Kidney (tissue), 14 donors: Measurements from ENCODE around the gene HIGD1C. TPM values are rescaled to one million over a fixed set of nuclear protein-coding genes. Genes with fewer than 3 reads are reported as not detected.
"Not testable (repeated sequence)": the region's sequence is repeated elsewhere in the genome, so short reads cannot be mapped to it uniquely, and the experiment has no call there.

Source experiments
- DNase-seq, 5 donors: peaks; one replicate each; pipeline ENCODE4 v3.0.0-alpha.2; 2013 to 2020
- FAIRE-seq: peaks from 2 replicates; lab custom pipeline; 2012; peaks lifted over from hg19 to GRCh38; lab: Jason Lieb, UNC
- H3K27ac ChIP-seq, 2 donors: one replicate each; pipeline ENCODE4 v1.7.0; 2013; ENCODE audit warnings: low read depth in 2 of 2, low read length in 2 of 2, inconsistent platforms in 1 of 2
- H3K27me3 ChIP-seq: one replicate; pipeline ENCODE4 v1.7.1; 2013; ENCODE audit warnings: low read length, inconsistent platforms; ENCODE audit not compliant: control insufficient read depth, insufficient read depth
- H3K36me3 ChIP-seq, 3 donors: one replicate each; pipeline versions ENCODE4 v1.7.0 to v1.7.1; 2013; ENCODE audit warnings: low read length in 3 of 3, control low read depth in 1 of 3, inconsistent platforms in 1 of 3; ENCODE audit not compliant: insufficient read depth in 3 of 3, control insufficient read depth in 2 of 3
- H3K4me1 ChIP-seq, 3 donors: one replicate each; pipeline versions ENCODE4 v1.7.0 to v1.7.1; 2013; ENCODE audit warnings: low read length in 3 of 3, inconsistent platforms in 1 of 3, low read depth in 1 of 3; ENCODE audit not compliant: control insufficient read depth in 2 of 3, insufficient read depth in 2 of 3
- H3K4me3 ChIP-seq, 3 donors: one replicate each; pipeline versions ENCODE4 v1.7.0 to v1.8.1; 2013; ENCODE audit warnings: low read length in 3 of 3, control low read depth in 1 of 3, inconsistent platforms in 1 of 3
- H3K9ac ChIP-seq, 3 donors: one replicate each; pipeline versions ENCODE4 v1.7.0 to v1.7.1; 2013; ENCODE audit warnings: low read length in 3 of 3, control low read depth in 1 of 3, inconsistent platforms in 1 of 3
- H3K9me3 ChIP-seq, 3 donors: one replicate each; pipeline versions ENCODE4 v1.7.0 to v1.7.1; 2013; ENCODE audit warnings: low read length in 3 of 3, control low read depth in 1 of 3, inconsistent platforms in 1 of 3; ENCODE audit not compliant: control insufficient read depth in 2 of 3, insufficient read depth in 1 of 3
- intact Hi-C: fragments of 100-400 bp; cut with DNase I; formaldehyde crosslinking; loops from one replicate; pipeline ENCODE4 v1.11.1; 2022
- polyA plus RNA-seq: library from polyadenylated mRNA; stranded (reverse); fragments of 350-450 nt; fragmentation: Illumina TruSeq; extraction: RNeasy Lipid Tissue Mini Kit (QIAGEN cat#74804); gene quantifications from one replicate; pipeline ENCODE4 v1.2.3, GENCODE V29; 2014; ENCODE audit warnings: low read depth, low replicate concordance; ENCODE audit not compliant: insufficient read depth
- total RNA-seq: library from RNA; stranded (reverse); fragmentation: NEBNext Ultra II Directional; extraction: Animal tissue kit (Norgen Biotek cat#: 25700); gene quantifications from one replicate; pipeline ENCODE4 v1.2.1, GENCODE V29; 2021
- TF ChIP-seq, protein P1 (sequence below): IDR thresholded peaks from 3 replicates; pipeline ENCODE4 v1.5.1; 2012; ENCODE audit warnings: mild to moderate bottlenecking, moderate library complexity, borderline replicate concordance; ENCODE audit not compliant: insufficient read depth; ENCODE audit errors: extremely low read depth
- donor health status: control.
- donor health status: control.
- donor health status: control.
- donor health status: control.
- donor health status: control.
- donor health status: DM: yes; HTN: yes; CAD: no.
- donor health status: Normal renal cell carcinoma (clear cell type).

The HIGD1C gene
- total and polyA plus RNA-seq, 2 donors from 2014 or later, result not detected

- TF ChIP-seq, protein P1, sequence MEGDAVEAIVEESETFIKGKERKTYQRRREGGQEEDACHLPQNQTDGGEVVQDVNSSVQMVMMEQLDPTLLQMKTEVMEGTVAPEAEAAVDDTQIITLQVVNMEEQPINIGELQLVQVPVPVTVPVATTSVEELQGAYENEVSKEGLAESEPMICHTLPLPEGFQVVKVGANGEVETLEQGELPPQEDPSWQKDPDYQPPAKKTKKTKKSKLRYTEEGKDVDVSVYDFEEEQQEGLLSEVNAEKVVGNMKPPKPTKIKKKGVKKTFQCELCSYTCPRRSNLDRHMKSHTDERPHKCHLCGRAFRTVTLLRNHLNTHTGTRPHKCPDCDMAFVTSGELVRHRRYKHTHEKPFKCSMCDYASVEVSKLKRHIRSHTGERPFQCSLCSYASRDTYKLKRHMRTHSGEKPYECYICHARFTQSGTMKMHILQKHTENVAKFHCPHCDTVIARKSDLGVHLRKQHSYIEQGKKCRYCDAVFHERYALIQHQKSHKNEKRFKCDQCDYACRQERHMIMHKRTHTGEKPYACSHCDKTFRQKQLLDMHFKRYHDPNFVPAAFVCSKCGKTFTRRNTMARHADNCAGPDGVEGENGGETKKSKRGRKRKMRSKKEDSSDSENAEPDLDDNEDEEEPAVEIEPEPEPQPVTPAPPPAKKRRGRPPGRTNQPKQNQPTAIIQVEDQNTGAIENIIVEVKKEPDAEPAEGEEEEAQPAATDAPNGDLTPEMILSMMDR, result no peak
- H3K9ac ChIP-seq, result no peak overlapping the region
- DNase-seq (no peak), FAIRE-seq (no peak)
- H3K4me1 ChIP-seq, result no peaks in the 10 kb centered on the region
- no peaks in the 10 kb centered on the region for H3K9me3 ChIP-seq
- intact Hi-C loops, result no loop called here
- H3K4me3 ChIP-seq, result no peak overlapping the region
- H3K36me3 ChIP-seq, result no peaks in the 10 kb centered on the region
- H3K27me3 ChIP-seq, result no peaks in the 10 kb centered on the region
- no peak overlapping the region for H3K27ac ChIP-seq
Measured at GRCh38 chr12:50948798-50949197, 3.5 kb upstream of the HIGD1C start.

GRCh38 chr12:50949801-50950302, 2.5 kb upstream of the HIGD1C start:
- H3K27me3 ChIP-seq, result no peaks in the 10 kb centered on the region
- TF ChIP-seq, protein P1, result no peak
- FAIRE-seq, result no peak

GRCh38 chr12:50951112-50951511, 1.2 kb upstream of the HIGD1C start:
- Histone ChIP-seq H3K9me3 (no peaks in the 10 kb centered on the region), H3K4me3 (no peak overlapping the region), H3K36me3 (no peaks in the 10 kb centered on the region), H3K27me3 (no peaks in the 10 kb centered on the region), H3K4me1 (no peaks in the 10 kb centered on the region), H3K9ac (no peak overlapping the region), H3K27ac (no peak overlapping the region)
- DNase-seq (no peak), FAIRE-seq (no peak)
- TF ChIP-seq, protein P1, result no peak
- intact Hi-C loops, result no loop called here

More at GRCh38 chr12:50949801-50950302, 2.5 kb upstream of the HIGD1C start:
- Histone ChIP-seq H3K9me3 (no peaks in the 10 kb centered on the region), H3K36me3 (no peaks in the 10 kb centered on the region), H3K9ac (no peak overlapping the region), H3K27ac (no peak overlapping the region), H3K4me3 (no peak overlapping the region), H3K4me1 (no peaks in the 10 kb centered on the region)
- DNase-seq, result no peak
- intact Hi-C loops, result no loop called here

DNA sequence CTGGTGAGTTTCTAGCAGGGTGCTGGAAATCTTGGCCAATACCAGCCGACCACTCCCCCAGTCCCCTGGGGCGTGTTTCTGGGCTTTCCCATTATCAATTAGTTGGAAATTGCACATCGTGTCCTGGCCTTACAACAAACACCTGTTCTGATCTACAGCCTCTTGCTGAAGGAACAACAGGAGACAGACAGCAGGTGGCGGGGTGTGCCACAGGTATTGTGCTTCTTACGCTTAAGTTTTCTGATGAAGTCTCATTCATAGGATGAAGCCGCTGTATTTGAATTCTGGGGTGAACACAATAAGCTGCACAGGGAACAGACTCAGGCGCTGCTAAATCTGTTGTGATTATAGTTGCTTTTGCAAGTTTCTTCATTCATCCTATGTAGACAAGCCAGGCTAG, 703 bp downstream of the HIGD1C start:
- FAIRE-seq (no peak), DNase-seq (no peak)
- no peaks in the 10 kb centered on the region for H3K27me3 ChIP-seq
- intact Hi-C loops, result no loop called here
- no peaks in the 10 kb centered on the region for H3K36me3 ChIP-seq
- no peak overlapping the region for H3K9ac ChIP-seq
- H3K4me1 ChIP-seq, result no peaks in the 10 kb centered on the region
- no peak overlapping the region for H3K27ac ChIP-seq
- H3K4me3 ChIP-seq, result no peak overlapping the region
- TF ChIP-seq, protein P1, result no peak
- no peaks in the 10 kb centered on the region for H3K9me3 ChIP-seq

DNA sequence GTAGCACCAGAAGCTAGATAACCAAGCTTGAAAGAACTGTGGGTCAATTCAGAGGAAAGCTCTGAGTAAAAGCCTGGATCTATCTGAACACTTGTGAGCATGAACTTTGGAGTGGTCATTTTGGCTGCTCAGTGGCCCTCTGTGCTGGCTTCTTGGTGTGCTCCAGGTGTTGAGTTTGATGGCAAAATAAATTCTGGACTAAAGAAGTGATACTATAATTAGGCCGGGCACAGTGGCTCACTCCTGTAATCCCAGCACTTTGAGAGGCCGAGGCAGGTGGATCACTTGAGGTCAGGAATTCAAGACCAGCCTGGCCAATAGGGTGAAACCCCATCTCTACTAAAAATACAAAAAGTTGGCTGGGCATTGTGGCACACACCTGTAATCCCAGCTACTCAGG, 2.4 kb downstream of the HIGD1C start:
- FAIRE-seq, H3K36me3 ChIP-seq, H3K27me3 ChIP-seq, H3K9ac ChIP-seq, H3K4me3 ChIP-seq, H3K4me1 ChIP-seq, intact Hi-C loops, H3K27ac ChIP-seq, DNase-seq, H3K9me3 ChIP-seq: not testable (repeated sequence)
